Stimulated activated naive B cell treated with anti-CD40 and anti-IgM and Interleukin-4, amounts not matched to agents 10 μg/mL and 1 μg/mL and 100 μg/mL, for 72 hours (primary cell): Measurements from ENCODE around the gene SLAIN2.
"Not testable (repeated sequence)": the region's sequence is repeated elsewhere in the genome, so short reads cannot be mapped to it uniquely, and the experiment has no call there.

Experiments
- ATAC-seq, 2 donors: fragments of 150-1000 bp; cut with Tn5 transposase; replicated peaks; 2 replicates each; pipeline ENCODE4 v1.10.0; 2021; ENCODE audit warnings: moderate library complexity in 1 of 2
- DNase-seq: peaks from one replicate; pipeline ENCODE4 v3.0.0; 2021
- H3K27ac Mint-ChIP-seq: one replicate; pipeline ENCODE4 v1.8.0; 2022; ENCODE audit warnings: mild to moderate bottlenecking, mixed read lengths
- H3K27me3 Mint-ChIP-seq, 2 donors: one replicate each; pipeline ENCODE4 v1.8.0; 2022; ENCODE audit warnings: mixed read lengths in 2 of 2
- H3K36me3 Mint-ChIP-seq, 2 donors: one replicate each; pipeline ENCODE4 v1.8.0; 2022; ENCODE audit warnings: mixed read lengths in 2 of 2, mild to moderate bottlenecking in 1 of 2
- H3K4me1 Mint-ChIP-seq, 2 donors: one replicate each; pipeline ENCODE4 v1.8.0; 2022; ENCODE audit warnings: mixed read lengths in 2 of 2, mild to moderate bottlenecking in 1 of 2
- H3K4me3 Mint-ChIP-seq, 2 donors: one replicate each; pipeline ENCODE4 v1.8.0; 2022; ENCODE audit warnings: mild to moderate bottlenecking in 2 of 2, mixed read lengths in 2 of 2, moderate library complexity in 1 of 2
- H3K9me3 Mint-ChIP-seq, 2 donors: one replicate each; pipeline ENCODE4 v1.8.0; 2022; ENCODE audit warnings: mixed read lengths in 2 of 2, mild to moderate bottlenecking in 1 of 2

SLAIN2 gene

GRCh38 chr4:48340965-48341775, at the start of gene SLAIN2:
TSS of gene SLAIN2 (plus strand) at chr4:48341529. CDS start at chr4:48341740, 211 bp downstream.
- ATAC-seq, result peak; percentile 86 to 90
- H3K36me3 Mint-ChIP-seq, result peaks cover 4 to 7% of the 10 kb centered on the region in 2 donors
- no peaks in the 10 kb centered on the region for H3K27me3 Mint-ChIP-seq
- peak; percentile 97 for DNase-seq
- H3K9me3 Mint-ChIP-seq, result no peaks in the 10 kb centered on the region
- peak within 1 kb of the TSS; percentile 87 to 96 for H3K4me3 Mint-ChIP-seq
- H3K4me1 Mint-ChIP-seq, result peaks cover 24 to 50% of the 10 kb centered on the region in 2 donors
- H3K27ac Mint-ChIP-seq, result peak within 1 kb of the TSS; percentile 99

DNA sequence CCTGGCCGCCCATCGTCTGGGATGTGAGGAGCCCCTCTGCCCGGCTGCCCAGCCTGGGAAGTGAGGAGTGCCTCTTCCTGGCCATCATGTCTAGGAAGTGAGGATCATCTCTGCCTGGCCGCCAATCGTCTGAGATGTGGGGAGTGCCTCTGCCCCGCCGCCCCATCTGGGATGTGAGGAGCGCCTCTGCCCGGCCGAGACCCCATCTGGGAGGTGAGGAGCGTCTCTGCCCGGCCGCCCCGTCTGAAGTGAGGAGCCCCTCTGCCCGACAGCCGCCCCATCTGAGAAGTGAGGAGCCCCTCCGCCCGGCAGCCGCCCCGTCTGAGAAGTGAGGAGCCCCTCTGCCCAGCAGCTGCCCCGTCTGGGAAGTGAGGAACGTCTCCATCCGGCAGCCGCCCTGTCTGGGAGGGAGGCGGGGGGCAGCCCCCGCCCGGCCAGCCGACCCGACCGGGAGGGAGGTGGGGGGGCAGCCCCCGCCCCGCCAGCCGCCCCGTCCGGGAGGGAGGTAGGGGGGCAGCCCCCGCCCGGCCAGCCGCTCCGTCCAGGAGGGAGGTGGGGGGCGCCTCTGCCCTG, 49.0 kb upstream of the SLAIN2 start:
- ATAC-seq, H3K4me1 Mint-ChIP-seq, H3K27me3 Mint-ChIP-seq, H3K27ac Mint-ChIP-seq, H3K4me3 Mint-ChIP-seq, H3K36me3 Mint-ChIP-seq, H3K9me3 Mint-ChIP-seq, DNase-seq: not testable (repeated sequence)

- H3K9me3 Mint-ChIP-seq, result no peaks in the 10 kb centered on the region
- no peak overlapping the region for H3K4me3 Mint-ChIP-seq
- no peaks in the 10 kb centered on the region for H3K27me3 Mint-ChIP-seq
- ATAC-seq, result no peak
- no peak overlapping the region for H3K27ac Mint-ChIP-seq
- peaks cover 0 to 4% of the 10 kb centered on the region in 2 donors for H3K36me3 Mint-ChIP-seq
- DNase-seq, result no peak
- H3K4me1 Mint-ChIP-seq, result peaks cover 0 to 2% of the 10 kb centered on the region in 2 donors
Observed at GRCh38 chr4:48295116-48295515, 46.2 kb upstream of the SLAIN2 start.

DNA sequence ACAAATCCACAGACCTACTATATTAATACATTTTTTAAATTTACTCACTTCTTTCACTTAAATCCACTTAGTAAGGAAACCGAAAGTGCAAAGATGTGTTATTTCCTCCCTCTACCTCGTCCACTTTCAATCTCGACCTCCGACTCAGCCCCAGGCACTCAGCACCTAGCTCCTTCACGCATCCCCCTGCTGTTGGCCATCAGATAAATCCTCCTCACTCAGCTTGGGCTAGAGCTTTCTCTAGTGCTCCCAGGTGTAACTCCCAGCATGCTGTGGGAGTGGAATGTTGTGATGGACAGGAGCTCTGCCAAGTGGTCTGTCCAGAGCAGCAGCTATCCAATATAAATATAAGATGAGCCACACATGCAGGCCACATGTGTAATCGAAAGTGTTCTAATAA, 45.0 kb upstream of the SLAIN2 start:
- H3K4me1 Mint-ChIP-seq, result peaks cover 0 to 2% of the 10 kb centered on the region in 2 donors
- no peak overlapping the region for H3K27ac Mint-ChIP-seq
- no peak overlapping the region for H3K4me3 Mint-ChIP-seq
- peaks cover 0 to 4% of the 10 kb centered on the region in 2 donors for H3K36me3 Mint-ChIP-seq
- ATAC-seq, result peak in 1 of 2 donors; percentile 18
- no peak for DNase-seq
- H3K9me3 Mint-ChIP-seq, result no peaks in the 10 kb centered on the region
- no peaks in the 10 kb centered on the region for H3K27me3 Mint-ChIP-seq

DNA sequence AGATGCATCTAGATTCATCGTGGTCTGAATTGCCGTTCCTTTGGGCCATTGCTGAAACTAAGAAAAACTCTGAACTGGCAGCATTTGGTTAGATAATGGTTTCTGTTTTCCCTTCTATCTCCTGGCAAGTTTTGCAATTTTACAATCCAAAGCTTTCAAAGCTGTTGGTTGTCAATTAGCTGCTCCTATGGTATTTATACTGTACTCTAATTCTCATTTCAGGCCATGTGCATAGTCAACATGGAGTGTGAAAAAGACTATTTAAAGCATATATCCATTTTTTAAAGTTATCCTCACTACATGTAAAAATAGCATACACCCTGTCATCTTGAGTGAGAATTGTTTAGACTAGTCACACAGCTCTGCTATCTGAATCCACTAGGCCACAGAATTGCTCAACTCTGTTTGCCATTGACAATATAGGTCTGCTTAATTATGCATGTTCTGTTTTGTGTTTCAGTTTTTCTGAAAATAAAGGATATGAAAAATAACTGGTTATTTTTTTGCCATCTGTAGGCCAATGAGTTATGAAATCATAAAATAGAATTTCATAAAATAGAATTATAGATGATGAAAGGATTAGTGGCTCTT, 44.0 kb upstream of the SLAIN2 start:
- H3K27ac Mint-ChIP-seq, result no peak overlapping the region
- H3K4me1 Mint-ChIP-seq, result peaks cover 0 to 2% of the 10 kb centered on the region in 2 donors
- DNase-seq (no peak), ATAC-seq (no peak)
- peaks cover 0 to 5% of the 10 kb centered on the region in 2 donors for H3K27me3 Mint-ChIP-seq
- no peak overlapping the region for H3K4me3 Mint-ChIP-seq
- no peaks in the 10 kb centered on the region for H3K9me3 Mint-ChIP-seq
- peaks cover 0 to 2% of the 10 kb centered on the region in 2 donors for H3K36me3 Mint-ChIP-seq

DNA sequence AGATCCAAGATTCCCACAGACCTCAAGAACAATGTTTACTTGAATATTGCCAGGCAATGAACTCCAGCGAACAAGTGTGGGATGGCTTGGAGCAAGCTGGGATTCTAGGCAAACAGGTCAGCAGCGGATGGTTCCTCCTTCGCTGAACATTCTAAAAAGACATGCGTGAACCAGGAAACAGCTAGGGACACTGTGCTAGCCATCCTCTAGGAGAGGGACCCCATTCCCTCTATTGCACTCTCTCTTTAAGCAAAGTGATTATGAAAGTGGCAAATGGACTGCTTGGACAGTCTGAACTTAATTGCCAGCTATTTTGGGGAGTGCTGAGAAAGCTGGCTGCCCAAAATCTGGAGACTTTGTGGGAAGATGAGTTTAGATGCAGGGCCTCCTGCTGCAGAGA, 41.8 kb upstream of the SLAIN2 start:
- ATAC-seq, result no peak
- Mint-ChIP-seq H3K27me3 (peaks cover 7 to 10% of the 10 kb centered on the region in 2 donors), H3K36me3 (peaks cover 0 to 3% of the 10 kb centered on the region in 2 donors), H3K9me3 (no peaks in the 10 kb centered on the region), H3K4me3 (no peak overlapping the region), H3K27ac (no peak overlapping the region), H3K4me1 (peaks cover 0 to 2% of the 10 kb centered on the region in 2 donors)
- DNase-seq, result no peak

GRCh38 chr4:48300004-48300403, 41.3 kb upstream of the SLAIN2 start:
- no peak overlapping the region for H3K27ac Mint-ChIP-seq
- peaks cover 7 to 10% of the 10 kb centered on the region in 2 donors for H3K27me3 Mint-ChIP-seq
- H3K4me3 Mint-ChIP-seq, result no peak overlapping the region
- H3K4me1 Mint-ChIP-seq, result peaks cover 0 to 2% of the 10 kb centered on the region in 2 donors
- no peaks in the 10 kb centered on the region for H3K9me3 Mint-ChIP-seq
- ATAC-seq, result no peak
- DNase-seq, result no peak
- H3K36me3 Mint-ChIP-seq, result peaks cover 0 to 3% of the 10 kb centered on the region in 2 donors

DNA sequence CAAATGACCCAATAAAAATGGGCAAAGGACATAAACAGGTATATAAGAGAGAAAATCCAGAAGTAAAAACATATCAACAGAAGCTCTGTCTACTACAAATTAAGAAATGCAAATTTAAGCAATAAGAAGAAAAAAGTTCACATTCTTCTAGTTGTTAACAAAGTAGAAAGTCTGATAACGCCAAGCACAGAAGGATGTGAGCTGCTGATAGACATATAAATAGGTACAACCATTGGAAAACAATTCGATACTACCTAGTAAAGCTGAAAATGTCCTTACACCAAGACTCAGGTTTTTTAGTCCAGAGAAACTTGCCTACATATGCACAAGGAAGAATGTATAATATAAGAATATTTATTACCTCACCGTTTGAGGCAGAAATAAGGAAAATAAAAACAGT, 35.8 kb upstream of the SLAIN2 start:
- Mint-ChIP-seq H3K27ac (no peak overlapping the region), H3K4me1 (no peaks in the 10 kb centered on the region), H3K9me3 (no peaks in the 10 kb centered on the region), H3K36me3 (peaks cover 0 to 3% of the 10 kb centered on the region in 2 donors), H3K4me3 (no peak overlapping the region), H3K27me3 (peaks cover 7 to 10% of the 10 kb centered on the region in 2 donors)
- DNase-seq (no peak), ATAC-seq (no peak)

GRCh38 chr4:48307528-48307927, 33.8 kb upstream of the SLAIN2 start:
- Mint-ChIP-seq H3K9me3 (no peaks in the 10 kb centered on the region), H3K4me3 (no peak overlapping the region), H3K36me3 (peaks cover 0 to 3% of the 10 kb centered on the region in 2 donors), H3K27ac (no peak overlapping the region), H3K4me1 (no peaks in the 10 kb centered on the region), H3K27me3 (peaks cover 4 to 7% of the 10 kb centered on the region in 2 donors)
- DNase-seq, result no peak
- no peak for ATAC-seq

GRCh38 chr4:48308901-48309300, 32.4 kb upstream of the SLAIN2 start:
- no peak for ATAC-seq
- Mint-ChIP-seq H3K4me1 (no peaks in the 10 kb centered on the region), H3K36me3 (no peaks in the 10 kb centered on the region), H3K9me3 (no peaks in the 10 kb centered on the region), H3K27ac (no peak overlapping the region), H3K27me3 (no peaks in the 10 kb centered on the region), H3K4me3 (no peak overlapping the region)
- no peak for DNase-seq

DNA sequence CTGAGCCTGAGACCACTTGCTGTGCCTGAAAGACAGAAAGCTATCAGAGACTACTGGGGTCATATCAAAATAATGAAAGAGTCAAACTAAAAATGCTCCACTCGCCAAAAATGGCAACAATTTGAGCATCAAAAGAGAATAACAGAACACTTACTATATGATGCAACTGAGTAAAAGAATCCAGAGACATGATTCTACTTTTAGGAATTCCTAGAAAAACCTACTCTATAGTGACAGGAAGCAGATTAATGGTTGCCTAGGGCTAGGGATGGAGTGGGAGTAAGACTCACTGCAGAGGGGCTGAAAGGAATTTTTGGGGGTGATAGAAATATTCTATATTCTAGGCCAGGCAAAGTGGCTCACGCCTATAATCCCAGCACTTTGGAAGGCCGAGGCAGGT, 29.4 kb upstream of the SLAIN2 start:
- H3K27me3 Mint-ChIP-seq, result no peaks in the 10 kb centered on the region
- H3K27ac Mint-ChIP-seq, result no peak overlapping the region
- DNase-seq, result no peak
- H3K4me1 Mint-ChIP-seq, result peaks cover 0 to 4% of the 10 kb centered on the region in 2 donors
- H3K9me3 Mint-ChIP-seq, result peaks cover 0 to 2% of the 10 kb centered on the region in 2 donors
- H3K36me3 Mint-ChIP-seq, result no peaks in the 10 kb centered on the region
- H3K4me3 Mint-ChIP-seq, result no peak overlapping the region
- no peak for ATAC-seq

GRCh38 chr4:48314746-48315145, 26.6 kb upstream of the SLAIN2 start:
- not testable (repeated sequence) for H3K4me3 Mint-ChIP-seq, H3K36me3 Mint-ChIP-seq

GRCh38 chr4:48315728-48316630, 25.4 kb upstream of the SLAIN2 start:
- H3K27ac Mint-ChIP-seq, result no peak overlapping the region
- H3K36me3 Mint-ChIP-seq, result no peaks in the 10 kb centered on the region
- no peak overlapping the region for H3K4me3 Mint-ChIP-seq
- H3K9me3 Mint-ChIP-seq, result peaks cover 0 to 2% of the 10 kb centered on the region in 2 donors
- peaks cover 0 to 4% of the 10 kb centered on the region in 2 donors for H3K4me1 Mint-ChIP-seq
- ATAC-seq (peak; percentile 54 to 58), DNase-seq (no peak)
- no peaks in the 10 kb centered on the region for H3K27me3 Mint-ChIP-seq

More at GRCh38 chr4:48314746-48315145, 26.6 kb upstream of the SLAIN2 start:
- not testable (repeated sequence) for ATAC-seq, H3K27me3 Mint-ChIP-seq, DNase-seq, H3K4me1 Mint-ChIP-seq, H3K27ac Mint-ChIP-seq, H3K9me3 Mint-ChIP-seq

DNA sequence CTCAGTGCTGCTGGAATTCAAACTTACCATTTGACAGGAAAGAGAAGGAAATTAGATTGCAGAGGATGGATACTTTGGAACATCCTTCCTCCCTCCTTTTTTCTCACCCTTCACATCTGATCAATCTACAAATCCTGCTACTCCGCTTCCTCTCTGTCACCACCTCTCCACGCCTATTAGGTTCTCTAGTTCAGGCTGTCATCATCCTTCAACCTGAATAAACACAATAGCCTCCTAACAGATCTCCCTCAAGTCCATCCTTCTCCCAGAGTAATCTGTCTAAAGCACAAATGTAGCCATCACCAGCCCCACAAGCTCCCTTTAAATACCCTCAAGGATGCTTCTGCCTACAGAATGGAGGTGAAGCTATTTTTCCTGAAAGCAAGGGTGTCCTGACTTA, 20.0 kb upstream of the SLAIN2 start:
- no peak for ATAC-seq
- Mint-ChIP-seq H3K27ac (no peak overlapping the region), H3K4me3 (no peak overlapping the region), H3K9me3 (no peaks in the 10 kb centered on the region), H3K4me1 (no peaks in the 10 kb centered on the region), H3K36me3 (no peaks in the 10 kb centered on the region), H3K27me3 (no peaks in the 10 kb centered on the region)
- no peak for DNase-seq
